Measurements from ENCODE around the gene SOX4.

GRCh38 chr6:21555197-21555596, 38.4 kb upstream of the SOX4 start:
- TF ChIP-seq, protein P1, sequence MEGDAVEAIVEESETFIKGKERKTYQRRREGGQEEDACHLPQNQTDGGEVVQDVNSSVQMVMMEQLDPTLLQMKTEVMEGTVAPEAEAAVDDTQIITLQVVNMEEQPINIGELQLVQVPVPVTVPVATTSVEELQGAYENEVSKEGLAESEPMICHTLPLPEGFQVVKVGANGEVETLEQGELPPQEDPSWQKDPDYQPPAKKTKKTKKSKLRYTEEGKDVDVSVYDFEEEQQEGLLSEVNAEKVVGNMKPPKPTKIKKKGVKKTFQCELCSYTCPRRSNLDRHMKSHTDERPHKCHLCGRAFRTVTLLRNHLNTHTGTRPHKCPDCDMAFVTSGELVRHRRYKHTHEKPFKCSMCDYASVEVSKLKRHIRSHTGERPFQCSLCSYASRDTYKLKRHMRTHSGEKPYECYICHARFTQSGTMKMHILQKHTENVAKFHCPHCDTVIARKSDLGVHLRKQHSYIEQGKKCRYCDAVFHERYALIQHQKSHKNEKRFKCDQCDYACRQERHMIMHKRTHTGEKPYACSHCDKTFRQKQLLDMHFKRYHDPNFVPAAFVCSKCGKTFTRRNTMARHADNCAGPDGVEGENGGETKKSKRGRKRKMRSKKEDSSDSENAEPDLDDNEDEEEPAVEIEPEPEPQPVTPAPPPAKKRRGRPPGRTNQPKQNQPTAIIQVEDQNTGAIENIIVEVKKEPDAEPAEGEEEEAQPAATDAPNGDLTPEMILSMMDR (IDR thresholded peaks at IDR 0.05): no peak
- TF ChIP-seq POLR2A (IDR thresholded peaks at IDR 0.05) (no peak), POLR2AphosphoS5 (IDR thresholded peaks at IDR 0.05) (no peak)

Data from breast epithelium (tissue), 3 donors.